ENCODE data around the gene PDGFRB. TPM values are rescaled to one million over a fixed set of nuclear protein-coding genes. Genes with fewer than 3 reads are reported as not detected.
A peak's percentile ranks its signal among the peaks of the same experiment; 100 is the strongest.
"Not testable (repeated sequence)": the region's sequence is repeated elsewhere in the genome, so short reads cannot be mapped to it uniquely, and the experiment has no call there.

Gene PDGFRB
- total RNA-seq, 6 experiments from 2014 or later: 6.8 to 19.5 (median 9.4) TPM

- intact Hi-C loops (cut with DNase I): no loop called here
- Histone ChIP-seq H3K9me3 (no peaks in the 10 kb centered on the region), H3K4me1 (no peaks in the 10 kb centered on the region), H3K36me3 (no peaks in the 10 kb centered on the region), H3K27me3 (no peaks in the 10 kb centered on the region), H3K4me3 (no peak overlapping the region), H3K27ac (no peak overlapping the region)
- no peak for TF ChIP-seq CTCF (IDR thresholded peaks at IDR 0.05)
- no peak for TF ChIP-seq POLR2A (IDR thresholded peaks at IDR 0.05)
- ATAC-seq: no peak
- WGBS (ENCODE audit: insufficient coverage, low coverage, low lambda C conversion rate, missing lambda C conversion rate): 83% methylated on average over 3 of the region's 3 CpGs
- DNase-seq: no peak
These were observed 63.4 kb downstream of the PDGFRB start for GRCh38 chr5:150092159-150092787.

DNA sequence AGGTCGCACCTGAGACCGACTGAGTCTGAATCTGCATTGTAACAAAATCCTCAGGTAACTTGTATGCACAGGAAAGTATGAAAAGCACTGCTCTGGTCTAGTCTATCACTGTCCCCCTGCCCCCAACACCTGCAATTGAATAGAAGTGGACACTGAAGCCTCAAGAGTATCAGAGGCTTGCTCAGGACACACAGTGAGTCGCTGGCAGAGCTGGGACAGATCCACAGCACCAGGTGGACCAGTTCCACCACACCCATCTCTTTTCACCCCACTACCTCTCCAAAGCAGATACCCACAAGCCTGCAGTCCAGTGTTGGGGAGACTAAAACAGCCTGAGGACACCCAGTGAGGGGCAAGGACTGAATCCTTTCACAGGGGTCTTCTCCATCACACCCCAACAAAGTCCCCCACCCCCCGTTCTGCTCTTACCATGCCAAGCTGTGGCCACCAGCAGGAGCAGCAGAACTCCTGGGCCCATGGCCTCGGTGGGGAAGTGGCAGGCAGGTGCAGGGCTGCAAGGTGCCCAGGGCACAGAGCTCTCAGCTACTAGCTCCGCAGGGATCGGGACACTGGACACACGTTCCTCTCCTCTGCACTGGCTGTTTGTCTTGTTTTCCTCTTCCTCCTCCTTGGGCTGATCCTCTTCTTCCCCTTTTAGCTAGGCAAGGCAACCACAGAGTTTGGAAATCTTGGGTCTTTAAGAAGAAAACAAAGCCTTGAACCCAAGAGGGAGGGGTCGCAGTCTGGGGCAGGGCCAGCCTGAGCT, 69.5 kb downstream of the PDGFRB start, which contains the start of gene CSF1R:
TSS of gene CSF1R (minus strand) at position 605 of the 766 bp plus-strand sequence. CDS start at position 478, 127 bp downstream.
- Histone ChIP-seq H3K36me3 (no peaks in the 10 kb centered on the region), H3K4me1 (no peaks in the 10 kb centered on the region), H3K27ac (peak within 1 kb of the TSS in 2 of 3 donors; percentile 24 to 54), H3K9me3 (no peaks in the 10 kb centered on the region), H3K27me3 (no peaks in the 10 kb centered on the region), H3K4me3 (peak within 1 kb of the TSS in 2 of 3 donors; percentile 23 to 38)
- WGBS (ENCODE audit: insufficient coverage, low coverage, low lambda C conversion rate, missing lambda C conversion rate): 73% methylated on average over 8 of the region's 9 CpGs
- intact Hi-C loops (cut with DNase I): no loop called here
- DNase-seq: no peak
- TF ChIP-seq CTCF (IDR thresholded peaks at IDR 0.05): no peak
- peak; percentile 21 for TF ChIP-seq POLR2A (IDR thresholded peaks at IDR 0.05)
- peak; percentile 9 to 39 (median 27) for ATAC-seq

DNA sequence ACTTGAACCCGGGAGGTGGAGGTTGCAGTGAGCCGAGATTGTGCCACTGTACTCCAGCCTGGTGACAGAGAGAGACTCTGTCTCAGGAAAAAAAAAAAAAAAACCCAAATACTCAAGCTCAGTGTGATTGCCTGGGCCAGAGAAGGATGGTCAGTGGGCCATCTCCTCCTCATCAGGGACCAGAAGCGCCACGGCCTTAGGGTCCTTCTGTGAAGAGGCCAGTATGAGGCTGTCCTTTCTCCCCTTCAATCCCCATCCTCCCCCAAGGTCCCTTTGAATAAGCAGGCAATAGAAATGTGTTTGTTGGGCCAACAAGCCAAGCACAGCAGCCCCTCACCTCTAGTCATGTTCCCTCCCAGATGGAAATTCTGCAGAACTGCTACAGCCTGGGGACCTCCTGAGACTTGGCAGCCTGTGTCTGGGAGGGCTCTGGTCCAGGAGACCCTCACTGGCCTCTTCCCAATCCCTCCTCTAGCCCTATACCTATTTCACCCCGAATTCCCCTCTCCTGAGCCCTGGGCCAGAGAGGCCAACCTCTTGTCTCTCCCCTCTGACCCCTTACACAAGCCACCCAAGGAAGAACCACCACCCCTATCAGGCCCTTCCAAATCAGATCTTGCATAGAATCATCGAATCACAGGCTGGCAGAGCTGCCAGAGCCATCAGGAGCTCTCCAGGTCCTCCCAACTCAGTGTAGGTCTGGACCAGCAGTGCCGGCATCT, 70.3 kb downstream of the PDGFRB start:
- peak overlapping the region in 1 of 3 donors; percentile 24 for H3K27ac ChIP-seq

GRCh38 chr5:150084754-150085153, 70.9 kb downstream of the PDGFRB start:
- DNase-seq; H3K36me3 ChIP-seq; H3K4me1 ChIP-seq; H3K27ac ChIP-seq; ATAC-seq; H3K9me3 ChIP-seq; H3K27me3 ChIP-seq; intact Hi-C loops (cut with DNase I): not testable (repeated sequence)
- WGBS (ENCODE audit: insufficient coverage, low coverage, low lambda C conversion rate, missing lambda C conversion rate): 76% methylated on average over 3 of the region's 6 CpGs
- peak overlapping the region in 2 of 3 donors; percentile 1 to 38 for H3K4me3 ChIP-seq

More for the DNA sequence above, 70.3 kb downstream of the PDGFRB start:
- no peak for TF ChIP-seq CTCF (IDR thresholded peaks at IDR 0.05)
- no peak for TF ChIP-seq POLR2A (IDR thresholded peaks at IDR 0.05)
- intact Hi-C loops (cut with DNase I): no loop called here
- no peaks in the 10 kb centered on the region for H3K9me3 ChIP-seq
- 66% methylated on average over 6 of the region's 7 CpGs for WGBS (ENCODE audit: insufficient coverage, low coverage, low lambda C conversion rate, missing lambda C conversion rate)
- no peaks in the 10 kb centered on the region for H3K36me3 ChIP-seq
- H3K4me1 ChIP-seq: no peaks in the 10 kb centered on the region
- no peaks in the 10 kb centered on the region for H3K27me3 ChIP-seq
- H3K4me3 ChIP-seq: peak overlapping the region in 2 of 3 donors; percentile 23 to 38
- ATAC-seq (no peak), DNase-seq (no peak)

All from right lobe of liver (tissue), 6 donors.